H1 (cell line): Measurements from ENCODE around the gene UNC13D.

Source experiments
- BCL11A ChIP-seq, 2 experiments: IDR thresholded peaks; one replicate each; pipeline ENCODE4 v1.6.1; 2011; ENCODE audit warnings: low read depth in 2 of 2, low read length in 2 of 2, mild to moderate bottlenecking in 2 of 2
- CREB1 ChIP-seq: IDR thresholded peaks from 2 replicates; pipeline ENCODE4 v1.6.1; 2012; ENCODE audit warnings: inconsistent platforms
- EZH2 ChIP-seq: fragments of 200-600 bp; sonication (generic); IDR thresholded peaks from 2 replicates; pipeline ENCODE4 v1.7.1; 2012; ENCODE audit warnings: low read depth, mild to moderate bottlenecking, moderate library complexity, low read length, inconsistent platforms; ENCODE audit not compliant: severe bottlenecking
- PHF8 ChIP-seq: fragments of 200-600 bp; sonication (generic); conservative IDR thresholded peaks from 2 replicates; pipeline ENCODE4 v1.7.1; 2012; ENCODE audit warnings: low read depth, mild to moderate bottlenecking, inconsistent platforms, low read length, moderate library complexity
- RFX5 ChIP-seq: IDR thresholded peaks from 2 replicates; pipeline ENCODE4 v1.6.1; 2011; ENCODE audit warnings: low read depth, low read length, improper control_type of control experiment, borderline replicate concordance
- TF ChIP-seq, protein P1 (sequence below), 3 experiments: IDR thresholded peaks; 1 replicate in 2 of 3; 2 replicates in 1 of 3; pipeline versions ENCODE4 v1.5.1 to v1.6.1; 2011; ENCODE audit warnings: low read length in 3 of 3, mild to moderate bottlenecking in 3 of 3, inconsistent platforms in 2 of 3, low read depth in 1 of 3, moderate library complexity in 1 of 3; ENCODE audit not compliant: insufficient read depth in 1 of 3; ENCODE audit errors: control extremely low read depth in 1 of 3
- TF ChIP-seq, protein P2 (sequence below): IDR thresholded peaks from 2 replicates; pipeline ENCODE4 v1.6.1; 2012; ENCODE audit warnings: inconsistent platforms

DNA sequence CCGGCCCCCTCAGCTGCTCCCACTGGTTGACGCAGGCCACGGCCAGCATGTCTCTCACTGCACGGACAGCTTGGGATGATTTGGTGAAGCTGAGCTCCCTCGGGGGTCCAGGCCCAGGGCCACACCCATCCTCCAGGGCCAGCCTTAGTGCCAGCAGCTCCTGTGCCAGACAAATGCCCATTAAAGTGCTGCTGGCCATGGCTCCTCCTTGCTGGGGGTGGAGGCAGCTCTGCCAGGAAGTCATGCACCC, 31.7 kb upstream of the UNC13D start:
- TF ChIP-seq, protein P1, sequence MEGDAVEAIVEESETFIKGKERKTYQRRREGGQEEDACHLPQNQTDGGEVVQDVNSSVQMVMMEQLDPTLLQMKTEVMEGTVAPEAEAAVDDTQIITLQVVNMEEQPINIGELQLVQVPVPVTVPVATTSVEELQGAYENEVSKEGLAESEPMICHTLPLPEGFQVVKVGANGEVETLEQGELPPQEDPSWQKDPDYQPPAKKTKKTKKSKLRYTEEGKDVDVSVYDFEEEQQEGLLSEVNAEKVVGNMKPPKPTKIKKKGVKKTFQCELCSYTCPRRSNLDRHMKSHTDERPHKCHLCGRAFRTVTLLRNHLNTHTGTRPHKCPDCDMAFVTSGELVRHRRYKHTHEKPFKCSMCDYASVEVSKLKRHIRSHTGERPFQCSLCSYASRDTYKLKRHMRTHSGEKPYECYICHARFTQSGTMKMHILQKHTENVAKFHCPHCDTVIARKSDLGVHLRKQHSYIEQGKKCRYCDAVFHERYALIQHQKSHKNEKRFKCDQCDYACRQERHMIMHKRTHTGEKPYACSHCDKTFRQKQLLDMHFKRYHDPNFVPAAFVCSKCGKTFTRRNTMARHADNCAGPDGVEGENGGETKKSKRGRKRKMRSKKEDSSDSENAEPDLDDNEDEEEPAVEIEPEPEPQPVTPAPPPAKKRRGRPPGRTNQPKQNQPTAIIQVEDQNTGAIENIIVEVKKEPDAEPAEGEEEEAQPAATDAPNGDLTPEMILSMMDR (IDR thresholded peaks at IDR 0.05; ENCODE audit: control extremely low read depth in 1 of 3, insufficient read depth in 1 of 3, low read depth in 1 of 3, low read length in 3 of 3) = no peak
- TF ChIP-seq BCL11A (IDR thresholded peaks at IDR 0.05; ENCODE audit: low read depth in 2 of 2, low read length in 2 of 2) (no peak), RFX5 (no peak), PHF8 (no peak), CREB1 (no peak), EZH2 (no peak)
- TF ChIP-seq, protein P2, sequence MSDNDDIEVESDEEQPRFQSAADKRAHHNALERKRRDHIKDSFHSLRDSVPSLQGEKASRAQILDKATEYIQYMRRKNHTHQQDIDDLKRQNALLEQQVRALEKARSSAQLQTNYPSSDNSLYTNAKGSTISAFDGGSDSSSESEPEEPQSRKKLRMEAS = no peak
